HL-60 (cell line): ENCODE data around the gene ATG10.

Experiments used
- DNase-seq, 2 experiments: peaks; one replicate each; pipeline ENCODE4 v3.0.0-alpha.2; 2010 to 2020; ENCODE audit warnings: low read depth in 1 of 2, low spot score in 1 of 2
- H3K27ac ChIP-seq: fragments of 250-450 bp; sonication (Bioruptor Pico); replicated peaks from 2 replicates; pipeline ENCODE4 v1.5.1; 2020; ENCODE audit warnings: mild to moderate bottlenecking, moderate library complexity
- H3K27me3 ChIP-seq: fragments of 250-450 bp; sonication (Bioruptor Pico); 2 replicates; pipeline ENCODE4 v1.5.1; 2021; ENCODE audit warnings: mild to moderate bottlenecking, moderate library complexity; ENCODE audit not compliant: insufficient read depth, poor library complexity, severe bottlenecking
- H3K4me3 ChIP-seq: replicated peaks from 2 replicates; pipeline ENCODE4 v1.5.1; 2011; ENCODE audit warnings: mild to moderate bottlenecking, control low read depth, low read length; ENCODE audit not compliant: insufficient read depth
- GABPA ChIP-seq: IDR thresholded peaks from 2 replicates; pipeline ENCODE4 v1.6.1; 2012; ENCODE audit warnings: low read depth
- POLR2AphosphoS5 ChIP-seq: IDR thresholded peaks from 2 replicates; pipeline ENCODE4 v1.6.1; 2012; ENCODE audit warnings: low read depth
- SPI1 ChIP-seq: IDR thresholded peaks from 2 replicates; pipeline ENCODE4 v1.6.1; 2012; ENCODE audit warnings: low read depth, mild to moderate bottlenecking, borderline replicate concordance
- TF ChIP-seq, protein P1 (sequence below): IDR thresholded peaks from 2 replicates; pipeline ENCODE4 v1.6.1; 2012; ENCODE audit warnings: low read depth; ENCODE audit not compliant: insufficient replicate concordance
- TF ChIP-seq, protein P2 (sequence below): IDR thresholded peaks from one replicate; pipeline ENCODE4 v1.5.1; 2011; ENCODE audit warnings: low read length, control low read depth, inconsistent platforms; ENCODE audit not compliant: insufficient read depth

The ATG10 gene

DNA sequence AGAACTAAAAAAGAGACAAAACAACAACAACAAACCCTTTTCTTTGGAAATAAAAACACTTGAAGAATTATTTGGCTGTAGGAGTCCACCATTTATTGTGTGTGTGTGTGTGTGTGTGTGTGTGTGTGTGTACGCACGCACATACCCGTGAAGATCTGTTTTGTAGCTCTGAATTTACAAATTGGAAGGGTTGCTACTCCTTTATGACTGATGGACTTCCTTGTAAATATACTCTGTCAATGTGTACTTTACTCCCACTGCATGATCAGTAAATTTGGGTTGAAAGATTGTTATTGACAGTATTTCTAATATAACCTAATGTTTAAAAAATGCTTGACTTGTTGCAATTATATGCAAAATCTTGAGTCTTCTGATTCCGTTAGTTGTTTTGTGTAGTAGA, 148.1 kb downstream of the ATG10 start:
- Histone ChIP-seq H3K4me3 (no peak overlapping the region), H3K27ac (no peak overlapping the region), H3K27me3 (no peaks in the 10 kb centered on the region)
- TF ChIP-seq SPI1 (no peak), POLR2AphosphoS5 (no peak), GABPA (no peak)
- TF ChIP-seq, protein P1, sequence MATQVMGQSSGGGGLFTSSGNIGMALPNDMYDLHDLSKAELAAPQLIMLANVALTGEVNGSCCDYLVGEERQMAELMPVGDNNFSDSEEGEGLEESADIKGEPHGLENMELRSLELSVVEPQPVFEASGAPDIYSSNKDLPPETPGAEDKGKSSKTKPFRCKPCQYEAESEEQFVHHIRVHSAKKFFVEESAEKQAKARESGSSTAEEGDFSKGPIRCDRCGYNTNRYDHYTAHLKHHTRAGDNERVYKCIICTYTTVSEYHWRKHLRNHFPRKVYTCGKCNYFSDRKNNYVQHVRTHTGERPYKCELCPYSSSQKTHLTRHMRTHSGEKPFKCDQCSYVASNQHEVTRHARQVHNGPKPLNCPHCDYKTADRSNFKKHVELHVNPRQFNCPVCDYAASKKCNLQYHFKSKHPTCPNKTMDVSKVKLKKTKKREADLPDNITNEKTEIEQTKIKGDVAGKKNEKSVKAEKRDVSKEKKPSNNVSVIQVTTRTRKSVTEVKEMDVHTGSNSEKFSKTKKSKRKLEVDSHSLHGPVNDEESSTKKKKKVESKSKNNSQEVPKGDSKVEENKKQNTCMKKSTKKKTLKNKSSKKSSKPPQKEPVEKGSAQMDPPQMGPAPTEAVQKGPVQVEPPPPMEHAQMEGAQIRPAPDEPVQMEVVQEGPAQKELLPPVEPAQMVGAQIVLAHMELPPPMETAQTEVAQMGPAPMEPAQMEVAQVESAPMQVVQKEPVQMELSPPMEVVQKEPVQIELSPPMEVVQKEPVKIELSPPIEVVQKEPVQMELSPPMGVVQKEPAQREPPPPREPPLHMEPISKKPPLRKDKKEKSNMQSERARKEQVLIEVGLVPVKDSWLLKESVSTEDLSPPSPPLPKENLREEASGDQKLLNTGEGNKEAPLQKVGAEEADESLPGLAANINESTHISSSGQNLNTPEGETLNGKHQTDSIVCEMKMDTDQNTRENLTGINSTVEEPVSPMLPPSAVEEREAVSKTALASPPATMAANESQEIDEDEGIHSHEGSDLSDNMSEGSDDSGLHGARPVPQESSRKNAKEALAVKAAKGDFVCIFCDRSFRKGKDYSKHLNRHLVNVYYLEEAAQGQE = no peak
- TF ChIP-seq, protein P2, sequence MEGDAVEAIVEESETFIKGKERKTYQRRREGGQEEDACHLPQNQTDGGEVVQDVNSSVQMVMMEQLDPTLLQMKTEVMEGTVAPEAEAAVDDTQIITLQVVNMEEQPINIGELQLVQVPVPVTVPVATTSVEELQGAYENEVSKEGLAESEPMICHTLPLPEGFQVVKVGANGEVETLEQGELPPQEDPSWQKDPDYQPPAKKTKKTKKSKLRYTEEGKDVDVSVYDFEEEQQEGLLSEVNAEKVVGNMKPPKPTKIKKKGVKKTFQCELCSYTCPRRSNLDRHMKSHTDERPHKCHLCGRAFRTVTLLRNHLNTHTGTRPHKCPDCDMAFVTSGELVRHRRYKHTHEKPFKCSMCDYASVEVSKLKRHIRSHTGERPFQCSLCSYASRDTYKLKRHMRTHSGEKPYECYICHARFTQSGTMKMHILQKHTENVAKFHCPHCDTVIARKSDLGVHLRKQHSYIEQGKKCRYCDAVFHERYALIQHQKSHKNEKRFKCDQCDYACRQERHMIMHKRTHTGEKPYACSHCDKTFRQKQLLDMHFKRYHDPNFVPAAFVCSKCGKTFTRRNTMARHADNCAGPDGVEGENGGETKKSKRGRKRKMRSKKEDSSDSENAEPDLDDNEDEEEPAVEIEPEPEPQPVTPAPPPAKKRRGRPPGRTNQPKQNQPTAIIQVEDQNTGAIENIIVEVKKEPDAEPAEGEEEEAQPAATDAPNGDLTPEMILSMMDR = no peak
- no peak for DNase-seq

DNA sequence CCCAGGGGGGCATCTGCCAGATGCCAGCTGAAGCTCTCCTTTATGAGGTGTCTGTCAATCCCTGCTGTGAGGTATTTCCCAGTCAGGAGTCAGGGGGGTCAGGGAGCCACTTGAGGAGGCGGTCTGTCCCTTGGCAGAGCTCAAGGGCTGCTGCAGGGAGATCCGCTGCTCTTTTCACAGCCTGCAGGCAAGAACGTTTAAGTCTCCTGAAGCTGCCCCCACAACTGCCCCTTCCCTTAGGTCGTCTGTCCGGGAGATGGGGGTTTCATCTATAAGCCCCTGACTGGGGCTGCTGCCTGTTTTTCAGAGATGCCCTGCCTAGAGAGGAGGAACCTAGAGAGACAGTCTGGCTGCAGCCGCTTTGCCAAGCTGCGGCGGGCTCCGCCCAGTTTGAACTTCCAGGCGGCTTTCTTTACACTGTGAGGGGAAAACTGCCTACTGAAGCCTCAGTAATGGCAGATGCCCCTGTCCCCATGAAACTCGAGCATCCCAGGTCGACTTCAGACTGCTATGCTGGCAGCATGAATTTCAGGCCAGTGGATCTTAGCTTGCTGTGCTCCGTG, 158.0 kb downstream of the ATG10 start:
- DNase-seq = no peak
- Histone ChIP-seq H3K27ac (no peak overlapping the region), H3K27me3 (no peaks in the 10 kb centered on the region), H3K4me3 (no peak overlapping the region)
- no peak for TF ChIP-seq SPI1
- TF ChIP-seq, protein P1 = no peak
- TF ChIP-seq POLR2AphosphoS5 = no peak
- TF ChIP-seq GABPA = no peak
- TF ChIP-seq, protein P2 = no peak

DNA sequence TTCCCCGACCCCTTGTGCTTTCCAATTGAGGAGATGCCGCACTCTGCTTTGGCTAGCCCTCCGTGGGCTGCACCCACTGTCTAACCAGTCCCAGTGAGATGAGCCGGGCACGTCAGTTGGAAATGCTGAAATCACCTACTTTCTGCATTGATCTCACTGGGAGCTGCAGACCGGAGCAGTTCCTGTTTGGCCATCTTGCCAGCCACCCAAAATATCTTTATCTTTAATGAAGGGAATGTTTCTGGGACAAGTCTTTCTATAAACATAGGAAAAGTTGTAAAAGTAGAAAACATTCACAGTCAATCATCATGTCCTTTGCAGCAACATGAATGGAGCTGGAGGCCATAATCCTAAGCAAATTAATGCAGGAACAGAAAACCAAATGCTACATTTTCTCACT, 158.8 kb downstream of the ATG10 start:
- H3K27ac ChIP-seq = no peak overlapping the region
- no peak overlapping the region for H3K4me3 ChIP-seq
- H3K27me3 ChIP-seq = no peaks in the 10 kb centered on the region
- DNase-seq = no peak
- TF ChIP-seq, protein P1 = no peak
- TF ChIP-seq GABPA (no peak), POLR2AphosphoS5 (no peak), SPI1 (no peak)
- TF ChIP-seq, protein P2 = no peak
